GM12801 (cell line): ENCODE results near the gene ATP5F1E.

Experiments used
- CTCF ChIP-seq: IDR thresholded peaks from one replicate; pipeline ENCODE4 v1.5.1; 2011; ENCODE audit warnings: control low read depth; ENCODE audit not compliant: insufficient read length; ENCODE audit errors: extremely low read depth

The ATP5F1E gene

GRCh38 chr20:59043698-59044097 is 11.6 kb upstream of the ATP5F1E start:
- TF ChIP-seq CTCF, result no peak

GRCh38 chr20:59042796-59043631 is 10.9 kb upstream of the ATP5F1E start:
- no peak for TF ChIP-seq CTCF

GRCh38 chr20:59042151-59042795 is 10.1 kb upstream of the ATP5F1E start, which contains the start of gene PRELID3B:
Gene PRELID3B (minus strand): TSS chr20:59042786. CDS start chr20:59042730, 56 bp downstream.
- no peak for TF ChIP-seq CTCF

GRCh38 chr20:59040667-59041066 is 8.5 kb upstream of the ATP5F1E start:
- no peak for TF ChIP-seq CTCF

GRCh38 chr20:59039233-59039632 is 7.1 kb upstream of the ATP5F1E start:
- no peak for TF ChIP-seq CTCF

GRCh38 chr20:59037386-59037785 is 5.3 kb upstream of the ATP5F1E start:
- TF ChIP-seq CTCF, result no peak

GRCh38 chr20:59035381-59035780 is 3.2 kb upstream of the ATP5F1E start:
- no peak for TF ChIP-seq CTCF
